Tibial nerve (tissue), 4 donors: ENCODE results near the gene N4BP2L1.

Experiments used
- EP300 ChIP-seq, 2 donors: sonication (generic); formaldehyde crosslinking; IDR thresholded peaks; one replicate each; pipeline ENCODE4 v1.6.1; 2017; ENCODE audit warnings: antibody characterized with exemption in 2 of 2, mild to moderate bottlenecking in 1 of 2
- POLR2A ChIP-seq, 2 donors: fragments of 450-650 bp; IDR thresholded peaks; one replicate each; pipeline ENCODE4 v1.6.1; 2017; ENCODE audit warnings: antibody characterized with exemption in 2 of 2, mild to moderate bottlenecking in 2 of 2, moderate library complexity in 2 of 2
- TF ChIP-seq, protein P1 (sequence below), 5 experiments: fragments of 200-600 bp in 3 of 5; fragments of 450-650 bp in 2 of 5; sonication (generic) in 3 of 5; IDR thresholded peaks; one replicate each; pipeline ENCODE4 v1.5.1; 2016 to 2019; ENCODE audit warnings: antibody characterized with exemption in 5 of 5, mild to moderate bottlenecking in 3 of 5, moderate library complexity in 2 of 5

- no peak for TF ChIP-seq POLR2A (IDR thresholded peaks at IDR 0.05)
- TF ChIP-seq, protein P1, sequence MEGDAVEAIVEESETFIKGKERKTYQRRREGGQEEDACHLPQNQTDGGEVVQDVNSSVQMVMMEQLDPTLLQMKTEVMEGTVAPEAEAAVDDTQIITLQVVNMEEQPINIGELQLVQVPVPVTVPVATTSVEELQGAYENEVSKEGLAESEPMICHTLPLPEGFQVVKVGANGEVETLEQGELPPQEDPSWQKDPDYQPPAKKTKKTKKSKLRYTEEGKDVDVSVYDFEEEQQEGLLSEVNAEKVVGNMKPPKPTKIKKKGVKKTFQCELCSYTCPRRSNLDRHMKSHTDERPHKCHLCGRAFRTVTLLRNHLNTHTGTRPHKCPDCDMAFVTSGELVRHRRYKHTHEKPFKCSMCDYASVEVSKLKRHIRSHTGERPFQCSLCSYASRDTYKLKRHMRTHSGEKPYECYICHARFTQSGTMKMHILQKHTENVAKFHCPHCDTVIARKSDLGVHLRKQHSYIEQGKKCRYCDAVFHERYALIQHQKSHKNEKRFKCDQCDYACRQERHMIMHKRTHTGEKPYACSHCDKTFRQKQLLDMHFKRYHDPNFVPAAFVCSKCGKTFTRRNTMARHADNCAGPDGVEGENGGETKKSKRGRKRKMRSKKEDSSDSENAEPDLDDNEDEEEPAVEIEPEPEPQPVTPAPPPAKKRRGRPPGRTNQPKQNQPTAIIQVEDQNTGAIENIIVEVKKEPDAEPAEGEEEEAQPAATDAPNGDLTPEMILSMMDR (IDR thresholded peaks at IDR 0.05), result no peak
- no peak for TF ChIP-seq EP300 (IDR thresholded peaks at IDR 0.05)
These were observed 57.1 kb downstream of the N4BP2L1 start for GRCh38 chr13:32370805-32371204.
